Heart left ventricle (tissue), 16 donors: ENCODE measurements around the gene PLEKHA6. TPM values are rescaled to one million over a fixed set of nuclear protein-coding genes. Genes with fewer than 3 reads are reported as not detected.

ENCODE experiments used
- ATAC-seq, 4 donors: fragments of 200-7000 bp; cut with Tn5 transposase; one replicate each; pipeline ENCODE4 v1.9.1; 2020 to 2022; ENCODE audit warnings: moderate library complexity in 4 of 4, mild to moderate bottlenecking in 3 of 4, moderate number of reproducible peaks in 1 of 4
- DNase-seq, 5 donors: peaks; one replicate each; pipeline ENCODE4 v3.0.0-alpha.2; 2020
- H3K27ac ChIP-seq, 12 donors: fragments of 200-600 bp; sonication (generic) in 4 of 12; one replicate each; pipeline versions ENCODE4 v1.5.0 to v1.8.0; 2016 to 2022; ENCODE audit warnings: mild to moderate bottlenecking in 2 of 12
- H3K27me3 ChIP-seq, 9 donors: fragments of 200-600 bp; sonication (generic) in 2 of 9; one replicate each; pipeline versions ENCODE4 v1.5.1 to v1.8.0; 2016 to 2022; ENCODE audit warnings: mild to moderate bottlenecking in 3 of 9
- H3K36me3 ChIP-seq, 9 donors: fragments of 200-600 bp; sonication (generic) in 2 of 9; one replicate each; pipeline versions ENCODE4 v1.5.0 to v1.8.0; 2018 to 2022; ENCODE audit warnings: mild to moderate bottlenecking in 2 of 9
- H3K4me1 ChIP-seq, 12 donors: fragments of 200-600 bp; sonication (generic) in 4 of 12; one replicate each; pipeline versions ENCODE4 v1.5.0 to v1.8.0; 2016 to 2022; ENCODE audit warnings: mild to moderate bottlenecking in 3 of 12
- H3K4me3 ChIP-seq, 12 donors: fragments of 200-600 bp; sonication (generic) in 4 of 12; one replicate each; pipeline versions ENCODE4 v1.5.0 to v1.8.0; 2017 to 2022; ENCODE audit warnings: mild to moderate bottlenecking in 9 of 12, moderate library complexity in 4 of 12
- H3K9me3 ChIP-seq, 12 donors: fragments of 200-600 bp; sonication (generic) in 4 of 12; one replicate each; pipeline versions ENCODE4 v1.5.0 to v1.8.0; 2016 to 2022; ENCODE audit warnings: mild to moderate bottlenecking in 1 of 12
- POLR2A ChIP-seq, 2 donors: fragments of 450-650 bp; IDR thresholded peaks; one replicate each; pipeline ENCODE4 v1.6.1; 2017; ENCODE audit warnings: antibody characterized with exemption in 2 of 2, mild to moderate bottlenecking in 2 of 2, moderate library complexity in 2 of 2
- WGBS, 4 donors: extraction: QIAGEN DNeasy Blood & Tissue Kit in 2 of 4; methylation state at CpG; one replicate each; pipeline versions ENCODE4 v1.1.5 to v1.1.7; 2013 to 2018; 5-methylcytosine and 5-hydroxymethylcytosine counted together
- intact Hi-C, 10 donors: fragments of 100-400 bp; cut with DNase I; formaldehyde crosslinking; loops; one replicate each; pipeline versions ENCODE4 v1.11.1 to v1.14.2; 2022
- polyA plus RNA-seq, 2 donors: library from polyadenylated mRNA; stranded (reverse); fragments of 200-250 nt; gene quantifications; one replicate each; pipeline ENCODE4 v1.2.3, GENCODE V29; 2013
- total RNA-seq, 9 donors: library from RNA; depleted of rRNA in 2 of 9; stranded (reverse); fragments of >200 nt in 2 of 9; fragmentation: NEBNext Ultra II Directional in 3 of 9; extraction: Animal tissue kit (Norgen Biotek cat#: 25700) in 3 of 9; gene quantifications; one replicate each; pipeline versions ENCODE4 v1.1.0 to v1.2.4, GENCODE V29; 2016 to 2023
- TF ChIP-seq, protein P1 (sequence below), 12 donors: fragments of 200-600 bp; sonication (generic) in 4 of 12; IDR thresholded peaks; one replicate each; pipeline versions ENCODE4 v1.5.0 to v1.8.0; 2018 to 2022; ENCODE audit warnings: antibody characterized with exemption in 12 of 12, mild to moderate bottlenecking in 5 of 12
- donor health status: ischemic (EF 13 %, LVEDD 7.1; RV severe dilation, severe dysfunction).
- donor health status: healthy with polysubstance abuse.
- donor health status: DM: no; HTN: yes; CAD: no.
- donor health status: DM: no; HTN: no; CAD: no.
- donor health status: ischemic (EF 25% LVEDD 6.9; RV normal size, moderate dysfunction).
- donor health status: ischemic (EF 25% LVEDD 5.7; RV mildly dilated, moderate dysfunction).
- donor health status: healthy.
- donor health status: DM: yes; HTN: yes; CAD: no.
- donor health status: ischemic (EF 35%, LVEDD 5.7; RV mildly dilated, moderate dysfunction).
- donor health status: nonischemic (EF 11% LVEDD 7.7; RV severe dilation, severe dysfunction).
- donor health status: DM: yes; HTN: yes; CAD: no.
- donor health status: PGD.
- donor health status: ischemic (EF 29% LVEDD 5.4; RV normal size, mild dysfunction).
- donor health status: nonischemic (EF 23%, LVEDD 6.1; RV moderate dilation, normal function).

Gene PLEKHA6
- total and polyA plus RNA-seq, 11 donors, result 5.2 to 33.2 (median 18.9) TPM

DNA sequence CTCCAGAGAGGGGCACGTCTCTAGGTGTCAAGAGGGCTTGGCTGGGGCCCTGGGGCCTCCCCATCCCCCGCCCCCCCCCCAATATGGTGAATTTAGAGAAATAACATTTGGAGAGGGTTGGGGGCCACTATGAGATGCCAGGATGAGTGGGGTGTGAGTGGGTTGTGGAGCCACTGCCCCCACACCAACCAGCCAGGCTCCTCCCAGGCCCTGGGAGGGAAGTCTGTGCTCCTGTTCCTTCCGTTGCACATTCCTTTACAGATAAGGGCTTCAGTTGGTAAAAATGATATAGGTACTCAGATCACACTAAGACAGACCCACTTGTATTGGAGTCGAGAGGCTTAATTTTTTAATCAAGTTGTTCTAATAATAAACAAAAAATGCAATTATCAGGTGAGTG lies 585 bp upstream of the PLEKHA6 start:
- peak overlapping the region in 1 of 12 donors; percentile 2 for H3K27ac ChIP-seq
- peaks cover 0 to 4% (median 0%) of the 10 kb centered on the region in 9 donors for H3K27me3 ChIP-seq
- H3K36me3 ChIP-seq, result no peaks in the 10 kb centered on the region
- TF ChIP-seq POLR2A (IDR thresholded peaks at IDR 0.05), result no peak
- TF ChIP-seq, protein P1, sequence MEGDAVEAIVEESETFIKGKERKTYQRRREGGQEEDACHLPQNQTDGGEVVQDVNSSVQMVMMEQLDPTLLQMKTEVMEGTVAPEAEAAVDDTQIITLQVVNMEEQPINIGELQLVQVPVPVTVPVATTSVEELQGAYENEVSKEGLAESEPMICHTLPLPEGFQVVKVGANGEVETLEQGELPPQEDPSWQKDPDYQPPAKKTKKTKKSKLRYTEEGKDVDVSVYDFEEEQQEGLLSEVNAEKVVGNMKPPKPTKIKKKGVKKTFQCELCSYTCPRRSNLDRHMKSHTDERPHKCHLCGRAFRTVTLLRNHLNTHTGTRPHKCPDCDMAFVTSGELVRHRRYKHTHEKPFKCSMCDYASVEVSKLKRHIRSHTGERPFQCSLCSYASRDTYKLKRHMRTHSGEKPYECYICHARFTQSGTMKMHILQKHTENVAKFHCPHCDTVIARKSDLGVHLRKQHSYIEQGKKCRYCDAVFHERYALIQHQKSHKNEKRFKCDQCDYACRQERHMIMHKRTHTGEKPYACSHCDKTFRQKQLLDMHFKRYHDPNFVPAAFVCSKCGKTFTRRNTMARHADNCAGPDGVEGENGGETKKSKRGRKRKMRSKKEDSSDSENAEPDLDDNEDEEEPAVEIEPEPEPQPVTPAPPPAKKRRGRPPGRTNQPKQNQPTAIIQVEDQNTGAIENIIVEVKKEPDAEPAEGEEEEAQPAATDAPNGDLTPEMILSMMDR (IDR thresholded peaks at IDR 0.05), result no peak
- no peak overlapping the region for H3K4me3 ChIP-seq
- no peaks in the 10 kb centered on the region for H3K9me3 ChIP-seq
- no peak for ATAC-seq
- WGBS, 4 donors, result 60 to 68% (median 61%) methylated on average over 4 of the region's 4 CpGs
- intact Hi-C loops, result loop anchor here in 5 of 10 donors (5.0 to 10.0 kb wide), 5 partner anchors 53 to 498 kb away; partner anchors contain the start of genes SNRPE (in 4 of the 5) and GOLT1A (in 1 of the 5)
- no peak for DNase-seq
- H3K4me1 ChIP-seq, result peaks cover 5 to 52% (median 33%) of the 10 kb centered on the region in 12 donors

DNA sequence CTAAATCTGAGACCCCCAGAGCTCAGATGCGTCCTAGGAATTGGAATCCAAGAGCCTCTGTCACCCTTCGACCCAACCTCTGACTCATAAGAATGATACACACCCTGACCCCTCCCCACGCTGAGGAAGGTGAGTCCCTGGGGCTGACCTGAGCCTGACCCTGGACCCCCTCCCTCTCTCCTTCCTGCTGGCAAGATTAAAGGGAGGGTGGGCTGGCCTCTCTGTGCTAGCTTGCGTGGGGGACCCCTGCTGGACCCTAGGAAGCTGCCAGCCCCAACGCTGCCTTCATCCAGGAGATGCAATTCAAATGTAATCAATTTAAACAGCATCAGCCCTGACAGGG lies 627 bp downstream of the PLEKHA6 start:
- Histone ChIP-seq H3K4me1 (peaks cover 5 to 52% (median 31%) of the 10 kb centered on the region in 12 donors), H3K27me3 (peaks cover 0 to 4% (median 0%) of the 10 kb centered on the region in 9 donors), H3K4me3 (peak overlapping the region in 5 of 12 donors; percentile 27 to 42 (median 32)), H3K27ac (no peak overlapping the region), H3K9me3 (no peaks in the 10 kb centered on the region), H3K36me3 (no peaks in the 10 kb centered on the region)
- intact Hi-C loops, result no loop called here
- no peak for ATAC-seq
- DNase-seq, result no peak
- TF ChIP-seq, protein P1 (IDR thresholded peaks at IDR 0.05), result no peak
- TF ChIP-seq POLR2A (IDR thresholded peaks at IDR 0.05), result no peak
- WGBS, 4 donors, result 50 to 62% (median 56%) methylated on average over 5 of the region's 5 CpGs

DNA sequence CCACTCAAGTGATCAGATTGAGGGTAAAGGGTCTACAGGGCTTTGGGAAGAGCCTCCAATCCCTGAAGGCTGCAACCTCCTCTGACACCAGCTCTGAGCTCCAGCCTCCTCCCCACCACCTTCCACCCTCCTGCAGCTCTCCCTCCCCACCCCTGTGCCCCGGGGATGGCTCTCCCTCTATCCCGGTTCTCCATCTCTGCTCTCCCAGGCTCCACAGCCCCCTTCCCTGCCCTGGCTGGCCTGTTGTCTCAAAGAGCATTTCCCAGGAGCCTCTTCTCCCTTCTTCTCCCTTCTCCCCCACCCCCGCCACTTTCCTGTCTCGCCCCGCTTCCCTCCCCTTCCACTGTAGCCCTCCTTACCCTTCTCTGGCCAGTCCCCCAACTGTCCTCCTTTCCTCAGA lies 1.1 kb downstream of the PLEKHA6 start:
- DNase-seq, result no peak
- no peak for ATAC-seq

More for the DNA sequence above, 1.1 kb downstream of the PLEKHA6 start:
- intact Hi-C loops, result no loop called here
- Histone ChIP-seq H3K4me1 (peaks cover 5 to 47% (median 27%) of the 10 kb centered on the region in 12 donors), H3K27me3 (peaks cover 0 to 4% (median 0%) of the 10 kb centered on the region in 9 donors), H3K9me3 (no peaks in the 10 kb centered on the region), H3K36me3 (no peaks in the 10 kb centered on the region), H3K27ac (no peak overlapping the region), H3K4me3 (peak overlapping the region in 2 of 12 donors; percentile 32 to 42)
- TF ChIP-seq POLR2A (IDR thresholded peaks at IDR 0.05), result no peak
- TF ChIP-seq, protein P1 (IDR thresholded peaks at IDR 0.05), result no peak
- WGBS, 4 donors, result 56 to 79% (median 68%) methylated on average over 5 of the region's 5 CpGs
